ENCODE data around the gene ZNF862. TPM values are rescaled to one million over a fixed set of nuclear protein-coding genes. Genes with fewer than 3 reads are reported as not detected.

ZNF862 gene
- total and polyA plus RNA-seq, 2 of the 13 experiments (the other 11 are each of a cell fraction or from before 2014, with no cell fraction given): 0.89 to 2.0 TPM

DNA sequence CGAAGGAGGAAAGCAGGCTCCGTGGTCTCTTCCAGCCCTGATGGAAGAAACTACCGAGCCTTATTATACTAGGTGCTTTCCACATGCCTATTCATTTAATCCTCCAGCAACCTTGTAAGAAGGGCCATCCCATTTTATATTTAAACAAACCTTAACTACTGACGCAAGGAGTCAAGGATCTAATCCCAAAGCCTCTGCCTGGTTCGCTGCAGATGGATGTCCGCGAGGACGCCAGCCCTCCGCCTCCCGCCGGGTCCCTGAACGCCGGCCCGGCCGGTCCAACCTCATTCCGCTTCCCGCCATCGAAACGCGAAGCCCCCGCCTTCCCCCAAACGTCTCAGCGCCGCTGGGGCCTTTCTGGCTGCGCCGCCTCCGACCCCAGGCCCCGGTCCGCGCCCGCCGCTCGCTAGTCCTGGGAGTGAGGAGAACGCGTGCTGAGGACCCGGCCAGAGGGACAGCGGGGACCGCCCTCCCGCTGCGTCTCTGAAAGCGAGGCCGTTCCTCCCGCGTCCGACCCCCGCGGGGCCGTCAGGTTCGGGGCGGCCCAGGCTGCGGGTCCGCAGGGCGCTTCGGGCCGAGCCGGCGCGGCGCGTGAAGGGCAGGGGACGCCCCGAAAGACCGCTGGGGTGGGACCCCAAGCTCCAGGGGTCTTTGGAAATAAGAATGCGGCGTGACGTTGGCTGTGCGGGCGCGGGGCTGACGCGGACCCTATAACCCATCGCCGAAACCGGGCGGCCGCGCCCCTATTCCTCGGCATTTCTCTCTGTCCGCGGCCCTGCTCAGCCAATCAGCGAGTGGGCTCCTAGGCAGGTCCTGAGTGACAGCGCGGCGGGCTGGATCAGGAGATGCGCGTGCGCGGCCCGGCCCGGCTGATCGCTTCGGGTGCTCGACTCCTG lies 35.1 kb downstream of the ZNF862 start, which contains the start of gene ATP6V0E2 (continued):
- TF ChIP-seq ZBTB39 (CRISPR knock-in tag; IDR thresholded peaks at IDR 0.05): no peak
- TF ChIP-seq, protein P1, sequence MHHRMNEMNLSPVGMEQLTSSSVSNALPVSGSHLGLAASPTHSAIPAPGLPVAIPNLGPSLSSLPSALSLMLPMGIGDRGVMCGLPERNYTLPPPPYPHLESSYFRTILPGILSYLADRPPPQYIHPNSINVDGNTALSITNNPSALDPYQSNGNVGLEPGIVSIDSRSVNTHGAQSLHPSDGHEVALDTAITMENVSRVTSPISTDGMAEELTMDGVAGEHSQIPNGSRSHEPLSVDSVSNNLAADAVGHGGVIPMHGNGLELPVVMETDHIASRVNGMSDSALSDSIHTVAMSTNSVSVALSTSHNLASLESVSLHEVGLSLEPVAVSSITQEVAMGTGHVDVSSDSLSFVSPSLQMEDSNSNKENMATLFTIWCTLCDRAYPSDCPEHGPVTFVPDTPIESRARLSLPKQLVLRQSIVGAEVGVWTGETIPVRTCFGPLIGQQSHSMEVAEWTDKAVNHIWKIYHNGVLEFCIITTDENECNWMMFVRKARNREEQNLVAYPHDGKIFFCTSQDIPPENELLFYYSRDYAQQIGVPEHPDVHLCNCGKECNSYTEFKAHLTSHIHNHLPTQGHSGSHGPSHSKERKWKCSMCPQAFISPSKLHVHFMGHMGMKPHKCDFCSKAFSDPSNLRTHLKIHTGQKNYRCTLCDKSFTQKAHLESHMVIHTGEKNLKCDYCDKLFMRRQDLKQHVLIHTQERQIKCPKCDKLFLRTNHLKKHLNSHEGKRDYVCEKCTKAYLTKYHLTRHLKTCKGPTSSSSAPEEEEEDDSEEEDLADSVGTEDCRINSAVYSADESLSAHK (CRISPR knock-in tag; IDR thresholded peaks at IDR 0.05; ENCODE audit: borderline replicate concordance): no peak
- TF ChIP-seq KDM3A (CRISPR knock-in tag; IDR thresholded peaks at IDR 0.05; ENCODE audit: low read depth): peak; percentile 30; the same call in 1 of the 2 replicates
- TF ChIP-seq ZSCAN12 (CRISPR knock-in tag; IDR thresholded peaks at IDR 0.05): no peak
- TF ChIP-seq FOXA1 (IDR thresholded peaks at IDR 0.05): no peak
- no peak for TF ChIP-seq FOXA1 (CRISPR knock-in tag; IDR thresholded peaks at IDR 0.05)
- TF ChIP-seq ZNF20 (CRISPR knock-in tag; IDR thresholded peaks at IDR 0.05): no peak; the same call in 1 of the 2 replicates
- 0 out of 2 replicates have a peak, but pooled peaks have one; percentile 22 for TF ChIP-seq ZZZ3 (CRISPR knock-in tag; IDR thresholded peaks at IDR 0.05; ENCODE audit: borderline replicate concordance)
- TF ChIP-seq, protein P2, sequence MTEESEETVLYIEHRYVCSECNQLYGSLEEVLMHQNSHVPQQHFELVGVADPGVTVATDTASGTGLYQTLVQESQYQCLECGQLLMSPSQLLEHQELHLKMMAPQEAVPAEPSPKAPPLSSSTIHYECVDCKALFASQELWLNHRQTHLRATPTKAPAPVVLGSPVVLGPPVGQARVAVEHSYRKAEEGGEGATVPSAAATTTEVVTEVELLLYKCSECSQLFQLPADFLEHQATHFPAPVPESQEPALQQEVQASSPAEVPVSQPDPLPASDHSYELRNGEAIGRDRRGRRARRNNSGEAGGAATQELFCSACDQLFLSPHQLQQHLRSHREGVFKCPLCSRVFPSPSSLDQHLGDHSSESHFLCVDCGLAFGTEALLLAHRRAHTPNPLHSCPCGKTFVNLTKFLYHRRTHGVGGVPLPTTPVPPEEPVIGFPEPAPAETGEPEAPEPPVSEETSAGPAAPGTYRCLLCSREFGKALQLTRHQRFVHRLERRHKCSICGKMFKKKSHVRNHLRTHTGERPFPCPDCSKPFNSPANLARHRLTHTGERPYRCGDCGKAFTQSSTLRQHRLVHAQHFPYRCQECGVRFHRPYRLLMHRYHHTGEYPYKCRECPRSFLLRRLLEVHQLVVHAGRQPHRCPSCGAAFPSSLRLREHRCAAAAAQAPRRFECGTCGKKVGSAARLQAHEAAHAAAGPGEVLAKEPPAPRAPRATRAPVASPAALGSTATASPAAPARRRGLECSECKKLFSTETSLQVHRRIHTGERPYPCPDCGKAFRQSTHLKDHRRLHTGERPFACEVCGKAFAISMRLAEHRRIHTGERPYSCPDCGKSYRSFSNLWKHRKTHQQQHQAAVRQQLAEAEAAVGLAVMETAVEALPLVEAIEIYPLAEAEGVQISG (CRISPR knock-in tag; IDR thresholded peaks at IDR 0.05): peak; percentile 38; the same call in 1 of the 2 replicates
- TF ChIP-seq ZNF792 (CRISPR knock-in tag; IDR thresholded peaks at IDR 0.05): no peak
- TF ChIP-seq, protein P3, sequence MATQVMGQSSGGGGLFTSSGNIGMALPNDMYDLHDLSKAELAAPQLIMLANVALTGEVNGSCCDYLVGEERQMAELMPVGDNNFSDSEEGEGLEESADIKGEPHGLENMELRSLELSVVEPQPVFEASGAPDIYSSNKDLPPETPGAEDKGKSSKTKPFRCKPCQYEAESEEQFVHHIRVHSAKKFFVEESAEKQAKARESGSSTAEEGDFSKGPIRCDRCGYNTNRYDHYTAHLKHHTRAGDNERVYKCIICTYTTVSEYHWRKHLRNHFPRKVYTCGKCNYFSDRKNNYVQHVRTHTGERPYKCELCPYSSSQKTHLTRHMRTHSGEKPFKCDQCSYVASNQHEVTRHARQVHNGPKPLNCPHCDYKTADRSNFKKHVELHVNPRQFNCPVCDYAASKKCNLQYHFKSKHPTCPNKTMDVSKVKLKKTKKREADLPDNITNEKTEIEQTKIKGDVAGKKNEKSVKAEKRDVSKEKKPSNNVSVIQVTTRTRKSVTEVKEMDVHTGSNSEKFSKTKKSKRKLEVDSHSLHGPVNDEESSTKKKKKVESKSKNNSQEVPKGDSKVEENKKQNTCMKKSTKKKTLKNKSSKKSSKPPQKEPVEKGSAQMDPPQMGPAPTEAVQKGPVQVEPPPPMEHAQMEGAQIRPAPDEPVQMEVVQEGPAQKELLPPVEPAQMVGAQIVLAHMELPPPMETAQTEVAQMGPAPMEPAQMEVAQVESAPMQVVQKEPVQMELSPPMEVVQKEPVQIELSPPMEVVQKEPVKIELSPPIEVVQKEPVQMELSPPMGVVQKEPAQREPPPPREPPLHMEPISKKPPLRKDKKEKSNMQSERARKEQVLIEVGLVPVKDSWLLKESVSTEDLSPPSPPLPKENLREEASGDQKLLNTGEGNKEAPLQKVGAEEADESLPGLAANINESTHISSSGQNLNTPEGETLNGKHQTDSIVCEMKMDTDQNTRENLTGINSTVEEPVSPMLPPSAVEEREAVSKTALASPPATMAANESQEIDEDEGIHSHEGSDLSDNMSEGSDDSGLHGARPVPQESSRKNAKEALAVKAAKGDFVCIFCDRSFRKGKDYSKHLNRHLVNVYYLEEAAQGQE (IDR thresholded peaks at IDR 0.05; ENCODE audit: borderline replicate concordance in 1 of 2, low read depth in 1 of 2, low read length in 2 of 2): no peak
